SK-N-SH (cell line): ENCODE measurements around the gene HOMER1. TPM values are rescaled to one million over a fixed set of nuclear protein-coding genes. Genes with fewer than 3 reads are reported as not detected.

Source experiments
- CTCF ChIA-PET: fragments of 300-600, 350-600 bp; formaldehyde crosslinking; extraction: SDS; loops from one replicate; lab custom pipeline; 2021; lab: Yijun Ruan, JAX
- POLR2A ChIA-PET: fragments of 350-600 bp; sonication (Branson Sonifier 250); formaldehyde crosslinking; extraction: SDS; loops from one replicate; lab custom pipeline; 2020; ENCODE audit warnings: antibody characterized with exemption, inconsistent platforms; lab: Yijun Ruan, JAX
- DNase-seq: peaks from one replicate; pipeline ENCODE4 v3.0.0; 2012
- H2AFZ ChIP-seq: fragments of 200-600 bp; sonication (generic); 2 replicates; pipeline ENCODE4 v1.8.1; 2016; ENCODE audit warnings: antibody characterized with exemption, mild to moderate bottlenecking, low read depth
- H3F3A ChIP-seq: fragments of 200-600 bp; sonication (generic); replicated peaks from 2 replicates; pipeline ENCODE3; 2016; ENCODE audit warnings: antibody characterized with exemption, mild to moderate bottlenecking; ENCODE audit not compliant: insufficient read depth
- H3K27ac ChIP-seq, 2 experiments: fragments of 200-500 bp in 1 of 2; fragments of 200-600 bp in 1 of 2; sonication (Bioruptor generic) in 1 of 2; sonication (generic), shearing (Covaris generic) in 1 of 2; 2 replicates each; pipeline versions ENCODE4 v1.5.1 to v1.6.1; 2014 to 2016; ENCODE audit warnings: low read depth in 2 of 2, inconsistent platforms in 1 of 2, low read length in 1 of 2, mild to moderate bottlenecking in 1 of 2, mixed read lengths in 1 of 2
- H3K27me3 ChIP-seq: fragments of 200-600 bp; sonication (generic), shearing (Covaris generic); 2 replicates; pipeline ENCODE4 v1.6.1; 2016; ENCODE audit warnings: mixed run types; ENCODE audit not compliant: insufficient read depth
- H3K36me3 ChIP-seq, 2 experiments: fragments of 200-500 bp in 1 of 2; fragments of 200-600 bp in 1 of 2; sonication (Bioruptor generic) in 1 of 2; sonication (generic) in 1 of 2; replicated peaks in 1 of 2; 2 replicates each; pipeline versions ENCODE3 to v1.5.1; 2014 to 2016; ENCODE audit warnings: low read length in 1 of 2, mild to moderate bottlenecking in 1 of 2; ENCODE audit not compliant: insufficient read depth in 2 of 2, control insufficient read depth in 1 of 2
- H3K4me1 ChIP-seq, 2 experiments: fragments of 200-500 bp in 1 of 2; fragments of 200-600 bp in 1 of 2; sonication (Bioruptor generic) in 1 of 2; sonication (generic), shearing (Covaris generic) in 1 of 2; 2 replicates each; pipeline versions ENCODE4 v1.5.1 to v1.6.1; 2014 to 2016; ENCODE audit warnings: low read depth in 1 of 2, low read length in 1 of 2, mixed run types in 1 of 2; ENCODE audit not compliant: insufficient read depth in 2 of 2, control insufficient read depth in 1 of 2
- H3K4me2 ChIP-seq: fragments of 200-600 bp; sonication (generic), shearing (Covaris generic); 2 replicates; pipeline ENCODE4 v1.6.1; 2017; ENCODE audit warnings: mixed run types
- H3K4me3 ChIP-seq, 2 experiments: fragments of 200-500 bp in 1 of 2; fragments of 200-600 bp in 1 of 2; sonication (Bioruptor generic) in 1 of 2; sonication (generic), shearing (Covaris generic) in 1 of 2; 2 replicates each; pipeline versions ENCODE4 v1.5.1 to v1.8.1; 2014 to 2016; ENCODE audit warnings: low read depth in 2 of 2, inconsistent platforms in 1 of 2, low read length in 1 of 2, mild to moderate bottlenecking in 1 of 2, mixed read lengths in 1 of 2, moderate library complexity in 1 of 2
- H3K79me2 ChIP-seq: fragments of 200-600 bp; sonication (generic); 2 replicates; pipeline ENCODE4 v1.8.1; 2017; ENCODE audit warnings: mild to moderate bottlenecking; ENCODE audit not compliant: insufficient read depth
- H3K9ac ChIP-seq: fragments of 200-600 bp; sonication (generic); 2 replicates; pipeline ENCODE4 v1.6.1; 2017; ENCODE audit warnings: mixed run types
- H3K9me2 ChIP-seq: fragments of 200-600 bp; sonication (generic); 2 replicates; pipeline ENCODE4 v1.6.1; 2017; ENCODE audit warnings: mixed run types
- H3K9me3 ChIP-seq: fragments of 200-600 bp; sonication (generic); 2 replicates; pipeline ENCODE4 v1.6.1; 2017; ENCODE audit warnings: mixed run types, mild to moderate bottlenecking, moderate library complexity
- H4K20me1 ChIP-seq: fragments of 200-600 bp; sonication (generic); 2 replicates; pipeline ENCODE4 v1.6.1; 2017; ENCODE audit warnings: mild to moderate bottlenecking, mixed run types; ENCODE audit not compliant: insufficient read depth
- CHD2 ChIP-seq: fragments of 150-350 bp; IDR thresholded peaks from 2 replicates; pipeline ENCODE4 v1.6.1; 2018; ENCODE audit warnings: low read length; ENCODE audit not compliant: partially characterized antibody
- CTCF ChIP-seq: fragments of 200-600 bp; sonication (generic); IDR thresholded peaks from 2 replicates; pipeline ENCODE4 v1.6.1; 2017; ENCODE audit warnings: antibody characterized with exemption, mild to moderate bottlenecking, moderate library complexity
- ELF1 ChIP-seq: IDR thresholded peaks from 2 replicates; pipeline ENCODE4 v1.4.0; 2012
- EP300 ChIP-seq, 2 experiments: IDR thresholded peaks; 2 replicates each; pipeline versions ENCODE4 v1.4.0 to v1.6.1; 2012; ENCODE audit warnings: borderline replicate concordance in 1 of 2, low read depth in 1 of 2, low read length in 1 of 2
- FOSL2 ChIP-seq: IDR thresholded peaks from 2 replicates; pipeline ENCODE4 v1.4.0; 2012; ENCODE audit warnings: low read depth, mild to moderate bottlenecking, moderate library complexity, borderline replicate concordance
- FOXJ3 ChIP-seq: sonication (generic); formaldehyde crosslinking; IDR thresholded peaks from 2 replicates; pipeline ENCODE4 v1.5.1; 2020; ENCODE audit warnings: mild to moderate bottlenecking, missing genetic modification reagents
- FOXM1 ChIP-seq: IDR thresholded peaks from 2 replicates; pipeline ENCODE4 v1.4.0; 2012; ENCODE audit warnings: low read depth, mild to moderate bottlenecking
- GABPA ChIP-seq: IDR thresholded peaks from 2 replicates; pipeline ENCODE4 v1.4.0; 2012; ENCODE audit warnings: low read depth, mild to moderate bottlenecking
- MEF2A ChIP-seq: IDR thresholded peaks from 2 replicates; pipeline ENCODE4 v1.4.0; 2012; ENCODE audit warnings: low read depth, borderline replicate concordance
- MXI1 ChIP-seq: IDR thresholded peaks from 2 replicates; pipeline ENCODE4 v1.6.1; 2012; ENCODE audit warnings: mild to moderate bottlenecking, low read depth, low read length, improper control_type of control experiment
- NFIC ChIP-seq: IDR thresholded peaks from 2 replicates; pipeline ENCODE4 v1.4.0; 2012; ENCODE audit warnings: borderline replicate concordance
- PBX3 ChIP-seq: IDR thresholded peaks from 2 replicates; pipeline ENCODE4; 2012
- RFX5 ChIP-seq: IDR thresholded peaks from 2 replicates; pipeline ENCODE4 v1.6.1; 2012; ENCODE audit warnings: mild to moderate bottlenecking, improper control_type of control experiment, low read length
- SIN3A ChIP-seq: IDR thresholded peaks from 2 replicates; pipeline ENCODE4 v1.6.1; 2012; ENCODE audit warnings: low read depth, mild to moderate bottlenecking, low read length, moderate library complexity, borderline replicate concordance
- SMC3 ChIP-seq: IDR thresholded peaks from 2 replicates; pipeline ENCODE4 v1.6.1; 2012; ENCODE audit warnings: low read depth, low read length, improper control_type of control experiment
- TAF1 ChIP-seq: IDR thresholded peaks from 2 replicates; pipeline ENCODE4 v1.6.1; 2012; ENCODE audit warnings: low read depth, mild to moderate bottlenecking, low read length, moderate library complexity, borderline replicate concordance
- TCF12 ChIP-seq: IDR thresholded peaks from 2 replicates; pipeline ENCODE4 v1.4.0; 2012
- TEAD4 ChIP-seq: IDR thresholded peaks from 2 replicates; pipeline ENCODE4 v1.4.0; 2012; ENCODE audit warnings: mild to moderate bottlenecking, borderline replicate concordance; ENCODE audit not compliant: insufficient read depth
- USF1 ChIP-seq: IDR thresholded peaks from 2 replicates; pipeline ENCODE4 v1.4.0; 2012; ENCODE audit warnings: low read depth, borderline replicate concordance
- USF2 ChIP-seq: fragments of 150-350 bp; IDR thresholded peaks from 2 replicates; pipeline ENCODE4 v1.6.1; 2017; ENCODE audit warnings: antibody characterized with exemption, low read length, low read depth, borderline replicate concordance
- YY1 ChIP-seq: IDR thresholded peaks from 2 replicates; pipeline ENCODE4 v1.4.0; 2012; ENCODE audit warnings: low read depth, mild to moderate bottlenecking
- ZBTB33 ChIP-seq: IDR thresholded peaks from 2 replicates; pipeline ENCODE4 v1.4.0; 2012; ENCODE audit warnings: low read depth, borderline replicate concordance
- WGBS: methylation state at CpG from one replicate; pipeline ENCODE4 v1.1.6; 2017; ENCODE audit warnings: low lambda C conversion rate; 5-methylcytosine and 5-hydroxymethylcytosine counted together
- polyA plus RNA-seq, 3 experiments: library from polyadenylated mRNA; depleted of rRNA; stranded (reverse); fragments of >200 nt; gene quantifications; 2 replicates each; pipeline ENCODE4 v1.2.3, GENCODE V29; 2012

Gene HOMER1
- polyA plus RNA-seq, 1 of the 3 experiments (the other 2 are of a cell fraction): 2.2 TPM

GRCh38 chr5:79399046-79399445 is 114.9 kb downstream of the HOMER1 start:
- no peak for DNase-seq
- H3K9ac ChIP-seq: no peak overlapping the region
- H3K4me1 ChIP-seq: no peaks in the 10 kb centered on the region
- no peaks in the 10 kb centered on the region for H3K27me3 ChIP-seq
- POLR2A ChIA-PET: no interaction called here
- H3K4me3 ChIP-seq: no peak overlapping the region
- no peaks in the 10 kb centered on the region for H3K79me2 ChIP-seq
- no peak overlapping the region for H3K27ac ChIP-seq
- no peak overlapping the region for H3K4me2 ChIP-seq
- H3K36me3 ChIP-seq: peaks cover 13 to 19% of the 10 kb centered on the region in 2 experiments
- TF ChIP-seq NFIC (no peak), TEAD4 (no peak), ZBTB33 (no peak), FOXM1 (no peak)
- TF ChIP-seq, all 33 proteins: peak for 0
- WGBS: 93% methylated on average over 1 of the region's 1 CpG
- Histone ChIP-seq H3F3A (no peaks in the 10 kb centered on the region), H4K20me1 (no peaks in the 10 kb centered on the region), H2AFZ (no peak overlapping the region), H3K9me2 (no peaks in the 10 kb centered on the region), H3K9me3 (no peaks in the 10 kb centered on the region)
- CTCF ChIA-PET: no interaction called here

GRCh38 chr5:79397080-79397479 is 116.9 kb downstream of the HOMER1 start:
- TF ChIP-seq TCF12 (no peak), TEAD4 (no peak), CHD2 (no peak), RFX5 (no peak), SIN3A (no peak), SMC3 (no peak), NFIC (no peak), MXI1 (no peak), YY1 (no peak), FOSL2 (no peak), FOXJ3 (CRISPR knock-in tag) (no peak), EP300 (IDR thresholded peaks at IDR 0.05; ENCODE audit: borderline replicate concordance in 1 of 2, low read depth in 1 of 2, low read length in 1 of 2) (no peak), PBX3 (no peak), USF1 (no peak), ELF1 (no peak), CTCF (no peak), GABPA (no peak), TAF1 (no peak), MEF2A (no peak), USF2 (no peak)
- Histone ChIP-seq H3K36me3 (peaks cover 13 to 19% of the 10 kb centered on the region in 2 experiments), H3K27me3 (no peaks in the 10 kb centered on the region), H3K4me1 (no peaks in the 10 kb centered on the region), H3K79me2 (no peaks in the 10 kb centered on the region), H3K9ac (no peak overlapping the region), H3K4me2 (no peak overlapping the region), H3K27ac (no peak overlapping the region), H3F3A (no peaks in the 10 kb centered on the region), H4K20me1 (no peaks in the 10 kb centered on the region), H3K4me3 (no peak overlapping the region), H3K9me2 (no peaks in the 10 kb centered on the region), H3K9me3 (no peaks in the 10 kb centered on the region), H2AFZ (no peak overlapping the region)
- ChIA-PET POLR2A (no interaction called here), CTCF (interaction anchor here (1.2 to 1.4 kb wide), 2 partner anchors 372 to 376 kb away, joined by 4 to 6 read pairs; no protein-coding TSS in a partner anchor)
- no peak for DNase-seq
- 77% methylated on average over 1 of the region's 1 CpG for WGBS
